Activated naive CD4-positive, alpha-beta T cell treated with anti-CD3 and anti-CD28 coated beads, Interleukin-2, amount 10 ng/mL, durations not matched to agents 7 days and 5 days (primary cell): Measurements from ENCODE around the gene ISYNA1.
"Not testable (repeated sequence)": the region's sequence is repeated elsewhere in the genome, so short reads cannot be mapped to it uniquely, and the experiment has no call there.

Experiments
- CTCF ChIA-PET: fragments of 350-600 bp; sonication (Branson Sonifier 250); formaldehyde crosslinking; loops from one replicate; lab custom pipeline; 2021; ENCODE audit warnings: antibody characterized with exemption; lab: Charles Lee
- DNase-seq: peaks from one replicate; pipeline ENCODE4 v3.0.0-alpha.2; 2020
- H3K27ac Mint-ChIP-seq: one replicate; pipeline ENCODE4 v1.8.0; 2021; ENCODE audit warnings: mild to moderate bottlenecking, moderate library complexity, mixed read lengths
- H3K27me3 Mint-ChIP-seq: one replicate; pipeline ENCODE4 v1.8.0; 2021; ENCODE audit warnings: mild to moderate bottlenecking, mixed read lengths
- H3K36me3 Mint-ChIP-seq: one replicate; pipeline ENCODE4 v1.8.0; 2021; ENCODE audit warnings: mixed read lengths
- H3K4me1 Mint-ChIP-seq: one replicate; pipeline ENCODE4 v1.8.0; 2021; ENCODE audit warnings: mixed read lengths
- H3K4me3 Mint-ChIP-seq: one replicate; pipeline ENCODE4 v1.8.0; 2021; ENCODE audit warnings: mild to moderate bottlenecking, moderate library complexity, mixed read lengths
- H3K9me3 Mint-ChIP-seq: one replicate; pipeline ENCODE4 v1.8.0; 2021; ENCODE audit warnings: mixed read lengths

The ISYNA1 gene

GRCh38 chr19:18406749-18407148, 31.2 kb downstream of the ISYNA1 start:
- no peaks in the 10 kb centered on the region for H3K9me3 Mint-ChIP-seq
- H3K27me3 Mint-ChIP-seq: peaks cover 26% of the 10 kb centered on the region
- DNase-seq: no peak
- H3K4me3 Mint-ChIP-seq: no peak overlapping the region
- no peak overlapping the region for H3K27ac Mint-ChIP-seq
- CTCF ChIA-PET: no interaction called here
- no peaks in the 10 kb centered on the region for H3K36me3 Mint-ChIP-seq
- peaks cover 7% of the 10 kb centered on the region for H3K4me1 Mint-ChIP-seq

- Mint-ChIP-seq H3K27me3 (peaks cover 21% of the 10 kb centered on the region), H3K4me1 (peaks cover 15% of the 10 kb centered on the region)
- H3K27ac Mint-ChIP-seq, H3K9me3 Mint-ChIP-seq, CTCF ChIA-PET, H3K4me3 Mint-ChIP-seq, H3K36me3 Mint-ChIP-seq, DNase-seq: not testable (repeated sequence)
Observed at GRCh38 chr19:18405754-18406153, 32.2 kb downstream of the ISYNA1 start.

GRCh38 chr19:18402455-18403248, 35.3 kb downstream of the ISYNA1 start:
- H3K27ac Mint-ChIP-seq, H3K4me3 Mint-ChIP-seq: not testable (repeated sequence)

GRCh38 chr19:18401580-18402112, 36.3 kb downstream of the ISYNA1 start:
- no peak for DNase-seq
- peak overlapping the region; percentile 5 for H3K27ac Mint-ChIP-seq
- H3K4me3 Mint-ChIP-seq: no peak overlapping the region
- H3K27me3 Mint-ChIP-seq: peaks cover 38% of the 10 kb centered on the region
- H3K4me1 Mint-ChIP-seq: peaks cover 21% of the 10 kb centered on the region
- H3K9me3 Mint-ChIP-seq: no peaks in the 10 kb centered on the region
- H3K36me3 Mint-ChIP-seq: no peaks in the 10 kb centered on the region
- CTCF ChIA-PET: interaction anchor here (0.7 to 2.4 kb wide), 5 partner anchors 9 to 13 kb away, joined by 3 to 8 read pairs (median 4); no protein-coding TSS in a partner anchor

More at GRCh38 chr19:18402455-18403248, 35.3 kb downstream of the ISYNA1 start:
- CTCF ChIA-PET: interaction anchor here (1.2 to 2.2 kb wide), 2 partner anchors 9 to 14 kb away, joined by 4 to 5 read pairs; no protein-coding TSS in a partner anchor
- not testable (repeated sequence) for DNase-seq, H3K36me3 Mint-ChIP-seq, H3K9me3 Mint-ChIP-seq
- peaks cover 28% of the 10 kb centered on the region for H3K27me3 Mint-ChIP-seq
- H3K4me1 Mint-ChIP-seq: peaks cover 18% of the 10 kb centered on the region

DNA sequence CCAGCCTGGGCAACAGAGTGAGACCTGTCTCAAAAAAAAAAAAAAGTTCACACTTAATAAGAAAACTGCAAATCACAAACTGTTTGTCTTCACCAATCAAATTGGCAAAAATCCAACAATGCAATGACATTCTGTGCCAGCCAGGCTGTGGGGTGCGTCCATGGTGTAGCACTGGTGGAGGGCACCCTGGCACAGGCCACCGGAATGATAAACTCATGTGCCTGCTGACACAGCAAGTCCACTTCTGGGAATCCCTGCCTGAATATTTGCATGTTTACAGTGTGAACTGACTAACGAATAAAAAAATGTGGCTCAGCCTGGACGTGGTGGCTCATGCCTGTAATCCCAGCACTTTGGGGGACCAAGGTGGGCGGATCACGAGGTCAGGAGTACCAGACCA, 38.9 kb downstream of the ISYNA1 start:
- peaks cover 21% of the 10 kb centered on the region for H3K4me1 Mint-ChIP-seq
- DNase-seq: no peak
- H3K9me3 Mint-ChIP-seq: no peaks in the 10 kb centered on the region
- CTCF ChIA-PET: interaction anchor here (0.8 kb wide), 1 partner anchor 11 kb away, joined by 3 read pairs; no protein-coding TSS in a partner anchor
- peaks cover 61% of the 10 kb centered on the region for H3K27me3 Mint-ChIP-seq
- peak overlapping the region; percentile 11 for H3K27ac Mint-ChIP-seq
- no peaks in the 10 kb centered on the region for H3K36me3 Mint-ChIP-seq
- no peak overlapping the region for H3K4me3 Mint-ChIP-seq

DNA sequence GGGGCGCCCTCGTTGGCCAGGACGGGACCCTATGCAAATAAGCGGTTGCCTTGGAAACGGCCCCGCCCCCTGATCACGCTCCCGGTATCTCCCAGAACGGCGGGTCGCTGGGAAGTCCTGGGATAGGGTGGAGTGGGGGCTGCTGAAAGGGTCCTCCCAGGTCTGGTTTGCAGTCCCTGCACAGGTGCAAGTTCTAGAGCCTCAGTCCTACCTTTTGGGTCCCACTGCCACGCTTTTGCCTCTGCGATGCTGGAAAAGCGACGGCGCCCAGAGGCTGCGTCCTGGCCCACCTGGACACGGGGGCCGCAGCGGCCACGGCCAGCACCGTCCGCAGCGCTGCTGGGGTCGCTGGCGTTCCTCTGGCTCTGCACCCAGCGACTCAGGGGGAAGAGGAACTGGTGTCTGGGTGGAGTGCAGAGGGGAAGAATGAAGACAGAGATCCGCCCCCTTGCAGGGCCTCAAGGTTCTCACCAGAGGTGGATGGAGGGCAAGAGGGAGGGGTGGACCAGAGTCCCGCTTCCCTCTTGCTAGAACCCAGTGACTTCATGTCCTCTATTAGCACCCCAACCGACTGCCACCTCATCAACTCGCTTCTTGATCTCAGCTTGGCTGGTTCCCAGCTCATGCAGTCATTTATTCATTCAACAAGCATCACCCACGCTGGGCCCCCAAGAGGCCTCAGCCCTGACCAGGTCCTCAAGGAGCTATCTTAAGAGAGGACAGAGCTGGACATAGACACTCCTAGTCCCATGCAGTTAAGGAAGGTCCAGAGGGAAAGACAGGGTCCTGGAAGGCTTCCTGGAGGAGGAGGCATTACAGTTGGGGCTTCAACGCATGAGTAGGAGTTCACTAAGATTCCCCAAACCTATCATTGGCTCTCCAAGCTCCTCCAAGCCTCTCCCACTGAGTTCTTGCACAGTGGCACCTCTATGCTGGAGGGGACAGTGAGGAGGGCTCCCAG, 40.4 kb downstream of the ISYNA1 start, which contains the start of gene LRRC25:
Gene LRRC25 (minus strand): TSS at position 381 of the 961 bp plus-strand sequence. CDS start 659 bp downstream, outside the sequence.
- CTCF ChIA-PET: interaction anchor here (0.7 to 2.9 kb wide), 4 partner anchors 9 to 126 kb away, joined by 3 to 10 read pairs (median 6); partner anchors contain the start of gene GDF15
- H3K27me3 Mint-ChIP-seq: peaks cover 72% of the 10 kb centered on the region
- H3K36me3 Mint-ChIP-seq: no peaks in the 10 kb centered on the region
- H3K9me3 Mint-ChIP-seq: no peaks in the 10 kb centered on the region
- H3K27ac Mint-ChIP-seq: no peak within 1 kb of the TSS
- peak; percentile 42 for DNase-seq
- peaks cover 21% of the 10 kb centered on the region for H3K4me1 Mint-ChIP-seq
- no peak within 1 kb of the TSS for H3K4me3 Mint-ChIP-seq

- no peak overlapping the region for H3K4me3 Mint-ChIP-seq
- H3K4me1 Mint-ChIP-seq: peaks cover 20% of the 10 kb centered on the region
- no peak for DNase-seq
- no peaks in the 10 kb centered on the region for H3K36me3 Mint-ChIP-seq
- H3K9me3 Mint-ChIP-seq: no peaks in the 10 kb centered on the region
- H3K27me3 Mint-ChIP-seq: peaks cover 75% of the 10 kb centered on the region
- CTCF ChIA-PET: interaction anchor here (1.3 to 2.9 kb wide), 2 partner anchors 13 to 125 kb away, joined by 3 to 10 read pairs; no protein-coding TSS in a partner anchor
- no peak overlapping the region for H3K27ac Mint-ChIP-seq
Observed at GRCh38 chr19:18396471-18397241, 41.3 kb downstream of the ISYNA1 start.

GRCh38 chr19:18393836-18394235, 44.1 kb downstream of the ISYNA1 start:
- Mint-ChIP-seq H3K9me3 (no peaks in the 10 kb centered on the region), H3K4me3 (no peak overlapping the region), H3K4me1 (peaks cover 7% of the 10 kb centered on the region), H3K36me3 (no peaks in the 10 kb centered on the region), H3K27me3 (peaks cover 97% of the 10 kb centered on the region), H3K27ac (no peak overlapping the region)
- no peak for DNase-seq
- CTCF ChIA-PET: no interaction called here

- Mint-ChIP-seq H3K27me3 (peaks cover 97% of the 10 kb centered on the region), H3K27ac (no peak overlapping the region), H3K4me1 (peaks cover 15% of the 10 kb centered on the region), H3K9me3 (no peaks in the 10 kb centered on the region), H3K36me3 (no peaks in the 10 kb centered on the region), H3K4me3 (no peak overlapping the region)
- CTCF ChIA-PET: interaction anchor here (0.6 to 1.1 kb wide), 2 partner anchors 9 to 53 kb away, joined by 3 read pairs; no protein-coding TSS in a partner anchor
- DNase-seq: no peak
Observed at GRCh38 chr19:18392926-18393325, 45.0 kb downstream of the ISYNA1 start.

DNA sequence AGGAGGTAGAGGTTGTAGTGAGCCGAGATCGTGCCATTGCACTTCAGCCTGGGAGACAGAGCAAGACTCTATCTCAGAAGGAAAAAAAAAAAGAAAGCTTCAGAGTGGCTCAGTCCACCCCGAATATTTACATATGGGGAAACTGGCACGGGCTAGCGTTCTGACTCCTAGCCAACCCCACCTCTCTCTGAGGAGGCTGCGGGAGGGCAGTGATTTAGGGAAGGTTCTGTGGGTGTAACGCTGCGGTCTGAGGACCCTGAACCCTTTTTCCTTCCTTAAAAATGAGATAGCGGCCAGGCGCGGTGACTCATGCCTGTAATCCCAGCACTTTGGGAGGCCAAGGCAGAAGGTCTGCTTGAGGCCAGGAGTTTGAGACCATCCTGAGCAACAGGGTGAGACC, 45.5 kb downstream of the ISYNA1 start:
- Mint-ChIP-seq H3K36me3 (no peaks in the 10 kb centered on the region), H3K4me3 (no peak overlapping the region), H3K27me3 (peaks cover 97% of the 10 kb centered on the region), H3K27ac (no peak overlapping the region), H3K4me1 (peaks cover 16% of the 10 kb centered on the region), H3K9me3 (no peaks in the 10 kb centered on the region)
- DNase-seq: no peak
- CTCF ChIA-PET: interaction anchor here (0.6 to 7.8 kb wide), 3 partner anchors 9 to 53 kb away, joined by 3 to 96 read pairs (median 3); no protein-coding TSS in a partner anchor

DNA sequence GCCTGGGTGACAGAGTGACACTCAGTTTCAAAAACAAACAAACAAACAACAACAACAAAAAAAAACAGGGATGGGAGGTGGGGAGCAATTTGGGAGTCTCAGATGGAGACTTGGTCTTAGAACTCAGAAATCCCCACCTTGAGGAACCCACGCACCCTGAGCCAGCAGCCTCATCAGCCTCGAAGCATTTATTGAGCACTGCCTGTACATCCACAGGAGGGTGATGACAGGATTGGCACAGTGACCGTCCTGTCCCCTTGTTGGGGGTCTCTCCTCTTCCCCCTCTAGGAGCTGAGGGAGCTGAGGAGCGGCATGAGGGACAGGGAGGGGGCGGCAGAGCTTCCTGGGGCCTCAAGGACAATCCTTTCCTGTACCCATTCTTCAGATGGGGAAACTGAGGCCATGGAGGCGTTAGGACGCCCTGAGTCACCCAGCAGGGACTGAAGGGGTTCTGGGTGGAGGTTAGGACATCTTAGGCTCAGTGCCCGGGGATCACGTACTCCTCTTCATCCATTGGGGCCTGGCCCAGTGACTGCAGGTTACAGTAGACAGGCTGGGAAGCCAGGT, 46.3 kb downstream of the ISYNA1 start:
- CTCF ChIA-PET: interaction anchor here (1.1 to 7.8 kb wide), 2 partner anchors 20 to 63 kb away, joined by 3 to 96 read pairs; no protein-coding TSS in a partner anchor
- DNase-seq: no peak
- H3K4me1 Mint-ChIP-seq: peaks cover 18% of the 10 kb centered on the region
- H3K27ac Mint-ChIP-seq: no peak overlapping the region
- H3K36me3 Mint-ChIP-seq: no peaks in the 10 kb centered on the region
- no peak overlapping the region for H3K4me3 Mint-ChIP-seq
- peaks cover 97% of the 10 kb centered on the region for H3K27me3 Mint-ChIP-seq
- H3K9me3 Mint-ChIP-seq: no peaks in the 10 kb centered on the region

- H3K36me3 Mint-ChIP-seq: no peaks in the 10 kb centered on the region
- peaks cover 97% of the 10 kb centered on the region for H3K27me3 Mint-ChIP-seq
- H3K9me3 Mint-ChIP-seq: no peaks in the 10 kb centered on the region
- H3K27ac Mint-ChIP-seq: no peak overlapping the region
- no peak for DNase-seq
- CTCF ChIA-PET: interaction anchor here (1.1 to 7.8 kb wide), 9 partner anchors 10 to 111 kb away, joined by 3 to 96 read pairs (median 8); partner anchors contain the start of gene SSBP4
- no peak overlapping the region for H3K4me3 Mint-ChIP-seq
- H3K4me1 Mint-ChIP-seq: peaks cover 25% of the 10 kb centered on the region
Observed at GRCh38 chr19:18390065-18390907, 47.6 kb downstream of the ISYNA1 start.
